PC-3 (cell line): ENCODE data around the gene C1orf53. TPM values are rescaled to one million over a fixed set of nuclear protein-coding genes. Genes with fewer than 3 reads are reported as not detected.

Experiments
- ATAC-seq: fragments of 200-7000 bp; cut with Tn5 transposase; 2 replicates; pipeline ENCODE4 v1.9.1; 2020; ENCODE audit warnings: mild to moderate bottlenecking, moderate library complexity
- BruUV-seq: library from RNA; stranded (reverse); fragments of 400-500 nt; replicated peaks from 2 replicates; lab custom pipeline; 2021; lab: Mats Ljungman, UMichigan
- CTCF ChIA-PET: fragments of 300-600 bp; sonication (Branson Sonifier 250); formaldehyde crosslinking; loops from one replicate; lab custom pipeline; 2022; ENCODE audit warnings: antibody characterized with exemption; lab: Charles Lee
- POLR2A ChIA-PET: fragments of 300-600 bp; sonication (Branson Sonifier 250); formaldehyde crosslinking; loops from one replicate; lab custom pipeline; 2022; ENCODE audit warnings: antibody characterized with exemption; ENCODE audit not compliant: unreplicated experiment; lab: Charles Lee
- DNase-seq: peaks from one replicate; pipeline ENCODE4 v3.0.0-alpha.2; 2015
- H2AFZ ChIP-seq: fragments of 300-600 bp; sonication (generic); 2 replicates; pipeline ENCODE4 v1.6.0; 2016; ENCODE audit warnings: antibody characterized with exemption, low read length
- H3F3A ChIP-seq: fragments of 300-600 bp; sonication (generic); one replicate; pipeline ENCODE4 v1.6.0; 2017; ENCODE audit warnings: antibody characterized with exemption, low read length, control low read depth, mild to moderate bottlenecking; ENCODE audit not compliant: unreplicated experiment
- H3K27ac ChIP-seq: fragments of 300-600 bp; sonication (generic); 2 replicates; pipeline ENCODE4 v1.5.1; 2016; ENCODE audit warnings: mild to moderate bottlenecking, low read length
- H3K27me3 ChIP-seq: fragments of 300-600 bp; sonication (generic); 2 replicates; pipeline ENCODE4 v1.6.1; 2016; ENCODE audit warnings: low read length, mixed read lengths
- H3K36me3 ChIP-seq: fragments of 300-600 bp; sonication (generic); 2 replicates; pipeline ENCODE4 v1.6.1; 2016; ENCODE audit warnings: low read depth, mixed run types, low read length, mixed read lengths
- H3K4me1 ChIP-seq: fragments of 300-600 bp; sonication (generic); 2 replicates; pipeline ENCODE4 v1.5.1; 2016; ENCODE audit warnings: low read length; ENCODE audit not compliant: insufficient read depth
- H3K4me2 ChIP-seq: fragments of 300-600 bp; sonication (generic); 2 replicates; pipeline ENCODE4 v1.6.0; 2016; ENCODE audit warnings: low read length
- H3K4me3 ChIP-seq: fragments of 300-600 bp; sonication (generic); 2 replicates; pipeline ENCODE4 v1.5.1; 2016; ENCODE audit warnings: mild to moderate bottlenecking, low read length, mixed read lengths
- H3K79me2 ChIP-seq: fragments of 300-600 bp; sonication (generic); 2 replicates; pipeline ENCODE4 v1.6.1; 2017; ENCODE audit warnings: low read length, mixed read lengths
- H3K9ac ChIP-seq: fragments of 300-600 bp; sonication (generic); 2 replicates; pipeline ENCODE4 v1.6.0; 2016; ENCODE audit warnings: mild to moderate bottlenecking, low read length
- H3K9me2 ChIP-seq: fragments of 300-600 bp; sonication (generic); replicated peaks from 2 replicates; pipeline ENCODE4 v1.6.1; 2016; ENCODE audit warnings: mixed run types, low read length, mixed read lengths
- H3K9me3 ChIP-seq: fragments of 300-600 bp; sonication (generic); 2 replicates; pipeline ENCODE4 v1.6.1; 2016; ENCODE audit warnings: low read length, mixed read lengths
- H4K20me1 ChIP-seq: fragments of 300-600 bp; sonication (generic); 2 replicates; pipeline ENCODE4 v1.6.1; 2016; ENCODE audit warnings: low read length, mixed read lengths
- EZH2 ChIP-seq: fragments of 300-600 bp; sonication (generic); IDR thresholded peaks from one replicate; pipeline ENCODE4 v1.6.1; 2017; ENCODE audit warnings: antibody characterized with exemption, mild to moderate bottlenecking, low read length; ENCODE audit not compliant: unreplicated experiment
- EZH2phosphoT487 ChIP-seq: fragments of 300-600 bp; sonication (generic); IDR thresholded peaks from 2 replicates; pipeline ENCODE4 v1.6.1; 2018; ENCODE audit warnings: mild to moderate bottlenecking, antibody characterized with exemption, low read length, borderline replicate concordance
- intact Hi-C: fragments of 100-400 bp; cut with micrococcal nuclease; formaldehyde crosslinking; loops from 2 replicates; pipeline ENCODE4 v1.9.0; 2023
- total RNA-seq: library from RNA; depleted of rRNA; stranded (reverse); fragments of >200 nt; gene quantifications from 2 replicates; pipeline ENCODE4 v1.2.3, GENCODE V29; 2014
- TF ChIP-seq, protein P1 (sequence below): fragments of 300-600 bp; sonication (generic); conservative IDR thresholded peaks from 2 replicates; pipeline ENCODE4 v1.5.1; 2017; ENCODE audit warnings: antibody characterized with exemption, low read depth, mild to moderate bottlenecking, low read length

C1orf53 gene
- total RNA-seq, 1 experiment from 2014 or later, result 10.4 TPM

DNA sequence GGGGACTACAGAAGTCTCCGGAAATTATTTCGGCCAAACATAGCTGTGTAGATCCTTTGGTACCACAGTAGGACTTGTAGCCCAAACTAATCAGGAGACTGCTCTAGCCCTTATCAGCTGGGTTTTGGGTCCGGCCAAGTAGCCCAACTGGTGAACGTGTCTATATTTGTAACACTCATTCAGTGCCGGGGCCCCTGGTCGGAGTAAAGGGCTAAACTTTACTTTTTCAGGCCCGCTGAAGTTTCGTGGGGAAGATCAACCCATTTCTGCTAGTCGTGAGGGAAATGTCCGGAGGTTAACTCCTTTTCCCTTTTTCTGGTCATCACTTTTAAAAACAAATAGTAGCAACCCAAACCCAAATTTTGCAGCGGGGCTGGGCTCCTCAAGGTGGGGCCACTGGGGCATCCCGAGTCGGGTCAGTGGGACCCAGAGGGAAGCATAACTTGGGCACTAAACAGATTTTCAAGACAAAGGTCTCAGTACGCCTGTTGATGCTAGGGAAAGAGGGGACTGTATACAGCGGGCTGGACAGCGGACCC lies 16.4 kb downstream of the C1orf53 start:
- no peaks in the 10 kb centered on the region for H3K27me3 ChIP-seq
- no peak overlapping the region for H3K4me2 ChIP-seq
- peaks cover 4% of the 10 kb centered on the region; the same call in 1 of the 2 replicates for H3K4me1 ChIP-seq
- DNase-seq, result no peak
- H3K36me3 ChIP-seq, result no peaks in the 10 kb centered on the region
- H3K79me2 ChIP-seq, result no peaks in the 10 kb centered on the region
- no TSS peak for BruUV-seq
- no peaks in the 10 kb centered on the region for H4K20me1 ChIP-seq
- H3F3A ChIP-seq, result no peaks in the 10 kb centered on the region
- no peak for ATAC-seq
- ChIA-PET POLR2A (no interaction called here), CTCF (no interaction called here)
- H3K9me2 ChIP-seq, result no peaks in the 10 kb centered on the region
- TF ChIP-seq EZH2 (no peak), EZH2phosphoT487 (no peak)
- TF ChIP-seq, protein P1, sequence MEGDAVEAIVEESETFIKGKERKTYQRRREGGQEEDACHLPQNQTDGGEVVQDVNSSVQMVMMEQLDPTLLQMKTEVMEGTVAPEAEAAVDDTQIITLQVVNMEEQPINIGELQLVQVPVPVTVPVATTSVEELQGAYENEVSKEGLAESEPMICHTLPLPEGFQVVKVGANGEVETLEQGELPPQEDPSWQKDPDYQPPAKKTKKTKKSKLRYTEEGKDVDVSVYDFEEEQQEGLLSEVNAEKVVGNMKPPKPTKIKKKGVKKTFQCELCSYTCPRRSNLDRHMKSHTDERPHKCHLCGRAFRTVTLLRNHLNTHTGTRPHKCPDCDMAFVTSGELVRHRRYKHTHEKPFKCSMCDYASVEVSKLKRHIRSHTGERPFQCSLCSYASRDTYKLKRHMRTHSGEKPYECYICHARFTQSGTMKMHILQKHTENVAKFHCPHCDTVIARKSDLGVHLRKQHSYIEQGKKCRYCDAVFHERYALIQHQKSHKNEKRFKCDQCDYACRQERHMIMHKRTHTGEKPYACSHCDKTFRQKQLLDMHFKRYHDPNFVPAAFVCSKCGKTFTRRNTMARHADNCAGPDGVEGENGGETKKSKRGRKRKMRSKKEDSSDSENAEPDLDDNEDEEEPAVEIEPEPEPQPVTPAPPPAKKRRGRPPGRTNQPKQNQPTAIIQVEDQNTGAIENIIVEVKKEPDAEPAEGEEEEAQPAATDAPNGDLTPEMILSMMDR, result no peak
- no peak overlapping the region for H2AFZ ChIP-seq
- no peaks in the 10 kb centered on the region for H3K9me3 ChIP-seq
- no peak overlapping the region for H3K4me3 ChIP-seq
- intact Hi-C loops, result loop anchor here (5.0 to 10.0 kb wide), 2 partner anchors 238 to 766 kb away; partner anchors contain the start of gene NEK7
- H3K9ac ChIP-seq, result no peak overlapping the region
- H3K27ac ChIP-seq, result no peak overlapping the region

- ChIA-PET POLR2A (no interaction called here), CTCF (no interaction called here)
- TF ChIP-seq, protein P1, result no peak
- TF ChIP-seq EZH2, result no peak
- no peak for TF ChIP-seq EZH2phosphoT487
- no peaks in the 10 kb centered on the region for H3K9me3 ChIP-seq
- H3K4me2 ChIP-seq, result no peak overlapping the region
- H2AFZ ChIP-seq, result no peak overlapping the region
- H3K9ac ChIP-seq, result no peak overlapping the region
- H3K4me3 ChIP-seq, result no peak overlapping the region
- no peaks in the 10 kb centered on the region for H3F3A ChIP-seq
- DNase-seq (no peak), ATAC-seq (no peak)
- no peaks in the 10 kb centered on the region for H3K79me2 ChIP-seq
- peaks cover 4% of the 10 kb centered on the region; the same call in 1 of the 2 replicates for H3K4me1 ChIP-seq
- H4K20me1 ChIP-seq, result no peaks in the 10 kb centered on the region
- no peak overlapping the region for H3K27ac ChIP-seq
- BruUV-seq, result no TSS peak
- intact Hi-C loops, result loop anchor here (5.0 to 10.0 kb wide), 4 partner anchors 238 to 765 kb away; partner anchors contain the start of gene NEK7
- no peaks in the 10 kb centered on the region for H3K36me3 ChIP-seq
- H3K27me3 ChIP-seq, result no peaks in the 10 kb centered on the region
- no peaks in the 10 kb centered on the region for H3K9me2 ChIP-seq
Measured at GRCh38 chr1:197919346-197920066, 17.1 kb downstream of the C1orf53 start.

DNA sequence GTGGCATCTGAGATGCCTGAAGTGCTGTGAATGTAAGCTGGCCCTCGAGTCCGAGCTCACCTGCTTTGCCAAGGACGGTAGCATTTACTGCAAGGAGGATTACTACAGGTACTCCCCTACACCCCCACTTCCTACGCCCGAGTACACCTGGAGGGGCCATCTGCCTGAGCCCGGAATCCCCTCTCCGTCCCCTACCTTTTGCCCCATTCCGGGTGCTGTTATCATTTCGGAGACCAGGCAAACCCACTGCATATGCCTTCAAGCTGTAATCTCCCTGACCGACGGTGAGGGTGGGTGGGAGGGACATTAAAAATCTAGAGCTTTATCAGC lies 17.6 kb downstream of the C1orf53 start:
- no peaks in the 10 kb centered on the region for H3K27me3 ChIP-seq
- CTCF ChIA-PET, result no interaction called here
- no peaks in the 10 kb centered on the region for H3K9me2 ChIP-seq

More for the DNA sequence above, 17.6 kb downstream of the C1orf53 start:
- intact Hi-C loops, result loop anchor here (10.0 kb wide), 2 partner anchors 515 to 545 kb away; no protein-coding TSS in a partner anchor
- Histone ChIP-seq H3K9ac (no peak overlapping the region), H3F3A (no peaks in the 10 kb centered on the region), H3K4me3 (no peak overlapping the region), H3K9me3 (no peaks in the 10 kb centered on the region), H3K4me2 (no peak overlapping the region), H4K20me1 (no peaks in the 10 kb centered on the region), H2AFZ (no peak overlapping the region), H3K4me1 (peaks cover 4% of the 10 kb centered on the region; the same call in 1 of the 2 replicates), H3K27ac (no peak overlapping the region), H3K36me3 (no peaks in the 10 kb centered on the region), H3K79me2 (no peaks in the 10 kb centered on the region)
- POLR2A ChIA-PET, result no interaction called here
- TF ChIP-seq EZH2, result no peak
- TF ChIP-seq, protein P1, result no peak
- no peak for TF ChIP-seq EZH2phosphoT487
- no TSS peak for BruUV-seq
- no peak for ATAC-seq
- no peak for DNase-seq
